HEK293T (cell line): ENCODE results near the gene DTNB.

Source experiments
- CTCF ChIA-PET: fragments of 350-600 bp; formaldehyde crosslinking; extraction: SDS; loops from one replicate; lab custom pipeline; 2021; ENCODE audit warnings: antibody characterized with exemption, inconsistent platforms; lab: Yijun Ruan, JAX
- POLR2A ChIA-PET: fragments of 350-600 bp; formaldehyde crosslinking; extraction: SDS; loops from one replicate; lab custom pipeline; 2020; ENCODE audit warnings: antibody characterized with exemption, inconsistent platforms; lab: Yijun Ruan, JAX
- DNase-seq: peaks from one replicate; pipeline ENCODE4 v3.0.0; 2012; ENCODE audit warnings: mixed read lengths; ENCODE audit errors: extremely low spot score
- ARNT ChIP-seq: fragments of 450-650 bp; IDR thresholded peaks from 2 replicates; pipeline ENCODE4 v1.6.1; 2017; ENCODE audit warnings: mild to moderate bottlenecking
- BHLHE40 ChIP-seq: fragments of 450-650 bp; IDR thresholded peaks from 2 replicates; pipeline ENCODE4 v1.6.1; 2016; ENCODE audit warnings: mild to moderate bottlenecking, moderate library complexity, borderline replicate concordance
- CTBP1 ChIP-seq: fragments of 450-650 bp; IDR thresholded peaks from 2 replicates; pipeline ENCODE4 v1.6.1; 2016; ENCODE audit warnings: borderline replicate concordance
- ELF4 ChIP-seq: fragments of 450-650 bp; IDR thresholded peaks from 2 replicates; pipeline ENCODE4 v1.6.1; 2017; ENCODE audit warnings: antibody characterized with exemption
- FOXA1 ChIP-seq: fragments of 450-650 bp; IDR thresholded peaks from 2 replicates; pipeline ENCODE4 v1.6.1; 2016; ENCODE audit warnings: mild to moderate bottlenecking
- FOXK2 ChIP-seq: fragments of 450-650 bp; IDR thresholded peaks from 2 replicates; pipeline ENCODE4 v1.6.1; 2016; ENCODE audit warnings: mild to moderate bottlenecking
- FOXM1 ChIP-seq: fragments of 450-650 bp; IDR thresholded peaks from 2 replicates; pipeline ENCODE4 v1.6.1; 2017; ENCODE audit warnings: mild to moderate bottlenecking, borderline replicate concordance
- HDGF ChIP-seq: fragments of 450-650 bp; IDR thresholded peaks from 2 replicates; pipeline ENCODE4 v1.6.1; 2017; ENCODE audit warnings: antibody characterized with exemption, borderline replicate concordance
- L3MBTL2 ChIP-seq: fragments of 450-650 bp; conservative IDR thresholded peaks from 2 replicates; pipeline ENCODE4 v1.6.1; 2016; ENCODE audit warnings: mild to moderate bottlenecking
- LEF1 ChIP-seq: fragments of 450-650 bp; IDR thresholded peaks from 2 replicates; pipeline ENCODE4 v1.6.1; 2017; ENCODE audit warnings: mild to moderate bottlenecking, borderline replicate concordance
- NFRKB ChIP-seq: fragments of 450-650 bp; IDR thresholded peaks from 2 replicates; pipeline ENCODE4 v1.6.1; 2016; ENCODE audit warnings: mild to moderate bottlenecking, moderate library complexity
- PKNOX1 ChIP-seq: fragments of 450-650 bp; IDR thresholded peaks from 2 replicates; pipeline ENCODE4 v1.6.1; 2016
- SP1 ChIP-seq: fragments of 450-650 bp; IDR thresholded peaks from 2 replicates; pipeline ENCODE4 v1.6.1; 2017
- SUZ12 ChIP-seq: fragments of 450-650 bp; IDR thresholded peaks from 2 replicates; pipeline ENCODE4 v1.6.1; 2016; ENCODE audit warnings: mild to moderate bottlenecking
- TARDBP ChIP-seq: fragments of 450-650 bp; IDR thresholded peaks from 2 replicates; pipeline ENCODE4 v1.6.1; 2016
- ZNF384 ChIP-seq: fragments of 450-650 bp; IDR thresholded peaks from 2 replicates; pipeline ENCODE4 v1.6.1; 2016

Gene DTNB

DNA sequence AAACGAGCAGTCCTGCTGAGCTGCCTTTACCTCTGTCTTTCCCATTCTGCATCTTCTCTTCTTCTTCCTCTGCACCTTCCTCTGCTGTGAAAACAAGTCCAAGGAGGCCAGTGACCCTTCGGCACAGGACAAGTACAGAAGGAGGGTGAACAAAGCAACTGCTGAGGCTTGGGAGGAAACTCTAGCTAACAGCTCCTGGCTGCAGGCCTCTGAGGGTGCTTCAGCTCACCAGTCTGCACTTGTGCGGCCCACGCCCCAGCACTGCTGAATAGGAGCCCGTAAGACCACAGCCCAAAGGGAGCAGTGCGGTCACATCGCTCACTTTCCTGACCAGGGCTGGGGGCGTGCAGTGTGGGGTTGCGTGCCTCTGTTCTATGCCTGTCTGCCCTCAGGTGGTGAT, 289.6 kb downstream of the DTNB start:
- POLR2A ChIA-PET: no interaction called here
- TF ChIP-seq PKNOX1 (no peak), CTBP1 (no peak), L3MBTL2 (no peak), SUZ12 (no peak), ELF4 (no peak), TARDBP (no peak)
- DNase-seq: no peak
- CTCF ChIA-PET: interaction anchor here (1.4 kb wide), 1 partner anchor 22 kb away, joined by 7 read pairs; no protein-coding TSS in a partner anchor

- ChIA-PET POLR2A (no interaction called here), CTCF (interaction anchor here (0.9 kb wide), 1 partner anchor 19 kb away, joined by 3 read pairs; no protein-coding TSS in a partner anchor)
- DNase-seq: no peak
- TF ChIP-seq FOXM1 (no peak), PKNOX1 (no peak), LEF1 (no peak), CTBP1 (no peak), ARNT (no peak), SP1 (no peak), ZNF384 (no peak), NFRKB (no peak), L3MBTL2 (no peak), FOXA1 (no peak), ELF4 (no peak), SUZ12 (no peak)
Observed at GRCh38 chr2:25381502-25381901, 291.9 kb downstream of the DTNB start.

GRCh38 chr2:25380586-25381375, 292.6 kb downstream of the DTNB start:
- ChIA-PET POLR2A (no interaction called here), CTCF (interaction anchor here (0.6 to 0.9 kb wide), 2 partner anchors 16 to 18 kb away, joined by 3 read pairs; no protein-coding TSS in a partner anchor)
- no peak for TF ChIP-seq ARNT
- TF ChIP-seq LEF1: no peak
- no peak for TF ChIP-seq BHLHE40
- TF ChIP-seq ELF4: no peak
- TF ChIP-seq TARDBP: no peak
- TF ChIP-seq ZNF384: no peak
- no peak for TF ChIP-seq FOXK2
- no peak for TF ChIP-seq FOXA1
- TF ChIP-seq FOXM1: no peak
- TF ChIP-seq SP1: no peak
- TF ChIP-seq SUZ12: no peak
- TF ChIP-seq PKNOX1: no peak
- TF ChIP-seq L3MBTL2: no peak
- TF ChIP-seq HDGF: no peak
- no peak for TF ChIP-seq NFRKB
- no peak for TF ChIP-seq CTBP1

GRCh38 chr2:25380023-25380422, 293.4 kb downstream of the DTNB start:
- DNase-seq: no peak
- CTCF ChIA-PET: interaction anchor here (0.6 kb wide), 1 partner anchor 15 kb away, joined by 3 read pairs; no protein-coding TSS in a partner anchor
- POLR2A ChIA-PET: no interaction called here
- no peak for TF ChIP-seq CTBP1
- no peak for TF ChIP-seq PKNOX1
- TF ChIP-seq FOXK2: no peak
- TF ChIP-seq ZNF384: no peak

More at GRCh38 chr2:25380586-25381375, 292.6 kb downstream of the DTNB start:
- DNase-seq: no peak

DNA sequence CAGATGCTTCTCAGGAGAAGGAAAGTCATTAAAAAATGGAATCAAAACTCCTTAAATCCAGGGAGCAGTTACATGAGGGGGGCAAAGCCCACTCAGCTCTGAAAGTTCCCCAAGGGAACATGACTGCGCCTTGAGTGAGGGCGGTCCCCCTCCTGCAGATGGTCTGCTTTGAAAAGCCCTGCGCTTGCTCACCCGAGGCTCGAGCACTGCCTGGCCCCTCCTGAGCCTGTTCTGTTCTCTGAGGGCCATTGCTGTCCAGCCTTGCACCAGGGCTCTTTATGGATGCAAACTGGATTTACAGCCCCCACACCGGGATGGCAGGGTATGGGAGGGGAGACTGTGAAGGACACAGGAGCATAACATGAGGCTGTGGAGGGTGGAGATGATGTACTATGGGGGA, 293.8 kb downstream of the DTNB start:
- TF ChIP-seq SP1 (no peak), HDGF (no peak), CTBP1 (no peak)
- POLR2A ChIA-PET: no interaction called here
- CTCF ChIA-PET: no interaction called here
- no peak for DNase-seq

DNA sequence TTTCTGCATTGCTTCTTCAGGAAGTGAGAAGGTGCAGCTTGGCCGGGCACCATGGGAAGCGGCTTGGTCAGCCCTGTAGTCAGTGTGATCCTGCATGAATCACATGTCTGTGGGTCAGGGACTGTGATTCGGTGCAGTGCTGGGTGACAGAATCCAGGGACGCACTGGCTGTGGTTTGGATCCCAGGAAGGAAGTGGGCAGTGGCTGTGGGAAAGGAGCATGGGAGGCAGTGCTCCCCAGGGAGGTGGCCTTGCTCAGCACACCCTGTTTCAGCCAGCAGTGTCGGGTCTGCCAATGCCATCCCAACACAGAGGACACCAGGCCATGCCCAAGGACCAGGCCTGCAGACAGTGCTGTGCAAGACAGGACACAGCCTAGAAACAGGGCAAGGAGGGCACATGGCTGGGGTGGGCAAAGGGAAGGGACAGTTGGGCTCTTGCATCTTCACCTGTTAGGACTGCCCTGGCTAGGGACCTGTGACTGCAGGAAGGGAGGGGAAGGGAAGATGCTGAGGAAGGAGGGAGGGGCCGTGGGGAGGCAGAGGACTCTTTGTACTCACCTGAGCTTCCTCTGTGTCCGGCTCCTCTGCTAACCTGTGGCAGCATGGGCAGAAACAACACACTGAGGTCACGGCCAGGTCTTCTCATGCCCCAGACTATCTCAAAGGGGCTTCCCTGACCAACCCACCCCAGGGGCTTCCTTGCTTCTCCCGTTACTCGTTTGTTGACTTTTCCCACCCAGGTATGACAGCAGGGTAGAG, 294.5 kb downstream of the DTNB start:
- TF ChIP-seq TARDBP (no peak), HDGF (no peak), PKNOX1 (no peak), FOXM1 (no peak), FOXK2 (no peak), CTBP1 (no peak), ELF4 (no peak)
- no peak for DNase-seq
- POLR2A ChIA-PET: no interaction called here
- CTCF ChIA-PET: no interaction called here
